ENCODE measurements around the gene CABLES1. TPM values are rescaled to one million over a fixed set of nuclear protein-coding genes. Genes with fewer than 3 reads are reported as not detected.

The CABLES1 gene
- polyA plus RNA-seq, 1 of the 3 experiments (the other 2 are of a cell fraction) = 2.2 TPM

GRCh38 chr18:23301972-23302371 lies 166.7 kb downstream of the CABLES1 start:
- H3F3A ChIP-seq (replicated peaks; ENCODE audit: insufficient read depth) = peaks cover 16% of the 10 kb centered on the region
- H3K27me3 ChIP-seq (ENCODE audit: insufficient read depth) = no peaks in the 10 kb centered on the region
- H3K4me2 ChIP-seq = no peak overlapping the region
- H3K36me3 ChIP-seq (replicated peaks in 1 of 2; ENCODE audit: control insufficient read depth in 1 of 2, insufficient read depth in 2 of 2, low read length in 1 of 2) = no peaks in the 10 kb centered on the region
- H3K9me3 ChIP-seq = no peaks in the 10 kb centered on the region
- ChIA-PET POLR2A (no interaction called here), CTCF (no interaction called here)
- no peak overlapping the region for H3K4me3 ChIP-seq (ENCODE audit: low read depth in 2 of 2, low read length in 1 of 2)
- WGBS (ENCODE audit: low lambda C conversion rate) = 90% methylated on average over 5 of the region's 5 CpGs
- TF ChIP-seq, protein P1, sequence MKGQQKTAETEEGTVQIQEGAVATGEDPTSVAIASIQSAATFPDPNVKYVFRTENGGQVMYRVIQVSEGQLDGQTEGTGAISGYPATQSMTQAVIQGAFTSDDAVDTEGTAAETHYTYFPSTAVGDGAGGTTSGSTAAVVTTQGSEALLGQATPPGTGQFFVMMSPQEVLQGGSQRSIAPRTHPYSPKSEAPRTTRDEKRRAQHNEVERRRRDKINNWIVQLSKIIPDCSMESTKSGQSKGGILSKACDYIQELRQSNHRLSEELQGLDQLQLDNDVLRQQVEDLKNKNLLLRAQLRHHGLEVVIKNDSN (IDR thresholded peaks at IDR 0.05; ENCODE audit: borderline replicate concordance, low read depth) = no peak
- TF ChIP-seq, protein P2, sequence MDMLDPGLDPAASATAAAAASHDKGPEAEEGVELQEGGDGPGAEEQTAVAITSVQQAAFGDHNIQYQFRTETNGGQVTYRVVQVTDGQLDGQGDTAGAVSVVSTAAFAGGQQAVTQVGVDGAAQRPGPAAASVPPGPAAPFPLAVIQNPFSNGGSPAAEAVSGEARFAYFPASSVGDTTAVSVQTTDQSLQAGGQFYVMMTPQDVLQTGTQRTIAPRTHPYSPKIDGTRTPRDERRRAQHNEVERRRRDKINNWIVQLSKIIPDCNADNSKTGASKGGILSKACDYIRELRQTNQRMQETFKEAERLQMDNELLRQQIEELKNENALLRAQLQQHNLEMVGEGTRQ (IDR thresholded peaks at IDR 0.05; ENCODE audit: borderline replicate concordance, low read depth, low read length) = no peak
- TF ChIP-seq, protein P3, sequence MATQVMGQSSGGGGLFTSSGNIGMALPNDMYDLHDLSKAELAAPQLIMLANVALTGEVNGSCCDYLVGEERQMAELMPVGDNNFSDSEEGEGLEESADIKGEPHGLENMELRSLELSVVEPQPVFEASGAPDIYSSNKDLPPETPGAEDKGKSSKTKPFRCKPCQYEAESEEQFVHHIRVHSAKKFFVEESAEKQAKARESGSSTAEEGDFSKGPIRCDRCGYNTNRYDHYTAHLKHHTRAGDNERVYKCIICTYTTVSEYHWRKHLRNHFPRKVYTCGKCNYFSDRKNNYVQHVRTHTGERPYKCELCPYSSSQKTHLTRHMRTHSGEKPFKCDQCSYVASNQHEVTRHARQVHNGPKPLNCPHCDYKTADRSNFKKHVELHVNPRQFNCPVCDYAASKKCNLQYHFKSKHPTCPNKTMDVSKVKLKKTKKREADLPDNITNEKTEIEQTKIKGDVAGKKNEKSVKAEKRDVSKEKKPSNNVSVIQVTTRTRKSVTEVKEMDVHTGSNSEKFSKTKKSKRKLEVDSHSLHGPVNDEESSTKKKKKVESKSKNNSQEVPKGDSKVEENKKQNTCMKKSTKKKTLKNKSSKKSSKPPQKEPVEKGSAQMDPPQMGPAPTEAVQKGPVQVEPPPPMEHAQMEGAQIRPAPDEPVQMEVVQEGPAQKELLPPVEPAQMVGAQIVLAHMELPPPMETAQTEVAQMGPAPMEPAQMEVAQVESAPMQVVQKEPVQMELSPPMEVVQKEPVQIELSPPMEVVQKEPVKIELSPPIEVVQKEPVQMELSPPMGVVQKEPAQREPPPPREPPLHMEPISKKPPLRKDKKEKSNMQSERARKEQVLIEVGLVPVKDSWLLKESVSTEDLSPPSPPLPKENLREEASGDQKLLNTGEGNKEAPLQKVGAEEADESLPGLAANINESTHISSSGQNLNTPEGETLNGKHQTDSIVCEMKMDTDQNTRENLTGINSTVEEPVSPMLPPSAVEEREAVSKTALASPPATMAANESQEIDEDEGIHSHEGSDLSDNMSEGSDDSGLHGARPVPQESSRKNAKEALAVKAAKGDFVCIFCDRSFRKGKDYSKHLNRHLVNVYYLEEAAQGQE (IDR thresholded peaks at IDR 0.05; ENCODE audit: low read depth, low read length) = no peak
- TF ChIP-seq, protein P4, sequence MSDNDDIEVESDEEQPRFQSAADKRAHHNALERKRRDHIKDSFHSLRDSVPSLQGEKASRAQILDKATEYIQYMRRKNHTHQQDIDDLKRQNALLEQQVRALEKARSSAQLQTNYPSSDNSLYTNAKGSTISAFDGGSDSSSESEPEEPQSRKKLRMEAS (IDR thresholded peaks at IDR 0.05; ENCODE audit: low read depth) = no peak
- TF ChIP-seq EP300 (IDR thresholded peaks at IDR 0.05; ENCODE audit: borderline replicate concordance in 1 of 2, low read depth in 1 of 2, low read length in 1 of 2) (no peak), ELF1 (IDR thresholded peaks at IDR 0.05) (no peak), CTCF (IDR thresholded peaks at IDR 0.05) (no peak), NFIC (IDR thresholded peaks at IDR 0.05; ENCODE audit: borderline replicate concordance) (no peak), RXRA (IDR thresholded peaks at IDR 0.05; ENCODE audit: borderline replicate concordance, low read depth) (no peak), CHD2 (IDR thresholded peaks at IDR 0.05; ENCODE audit: low read length, partially characterized antibody) (no peak), GABPA (IDR thresholded peaks at IDR 0.05; ENCODE audit: low read depth) (no peak), YY1 (IDR thresholded peaks at IDR 0.05; ENCODE audit: low read depth) (no peak), SMC3 (IDR thresholded peaks at IDR 0.05; ENCODE audit: low read depth, low read length) (no peak), RFX5 (IDR thresholded peaks at IDR 0.05; ENCODE audit: low read length) (no peak), TAF1 (IDR thresholded peaks at IDR 0.05; ENCODE audit: borderline replicate concordance, low read depth, low read length) (no peak), FOSL2 (IDR thresholded peaks at IDR 0.05; ENCODE audit: borderline replicate concordance, low read depth) (no peak)
- TF ChIP-seq, protein P5, sequence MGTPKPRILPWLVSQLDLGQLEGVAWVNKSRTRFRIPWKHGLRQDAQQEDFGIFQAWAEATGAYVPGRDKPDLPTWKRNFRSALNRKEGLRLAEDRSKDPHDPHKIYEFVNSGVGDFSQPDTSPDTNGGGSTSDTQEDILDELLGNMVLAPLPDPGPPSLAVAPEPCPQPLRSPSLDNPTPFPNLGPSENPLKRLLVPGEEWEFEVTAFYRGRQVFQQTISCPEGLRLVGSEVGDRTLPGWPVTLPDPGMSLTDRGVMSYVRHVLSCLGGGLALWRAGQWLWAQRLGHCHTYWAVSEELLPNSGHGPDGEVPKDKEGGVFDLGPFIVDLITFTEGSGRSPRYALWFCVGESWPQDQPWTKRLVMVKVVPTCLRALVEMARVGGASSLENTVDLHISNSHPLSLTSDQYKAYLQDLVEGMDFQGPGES (IDR thresholded peaks at IDR 0.05; ENCODE audit: low read depth, low read length) = no peak
- TF ChIP-seq, protein P6, sequence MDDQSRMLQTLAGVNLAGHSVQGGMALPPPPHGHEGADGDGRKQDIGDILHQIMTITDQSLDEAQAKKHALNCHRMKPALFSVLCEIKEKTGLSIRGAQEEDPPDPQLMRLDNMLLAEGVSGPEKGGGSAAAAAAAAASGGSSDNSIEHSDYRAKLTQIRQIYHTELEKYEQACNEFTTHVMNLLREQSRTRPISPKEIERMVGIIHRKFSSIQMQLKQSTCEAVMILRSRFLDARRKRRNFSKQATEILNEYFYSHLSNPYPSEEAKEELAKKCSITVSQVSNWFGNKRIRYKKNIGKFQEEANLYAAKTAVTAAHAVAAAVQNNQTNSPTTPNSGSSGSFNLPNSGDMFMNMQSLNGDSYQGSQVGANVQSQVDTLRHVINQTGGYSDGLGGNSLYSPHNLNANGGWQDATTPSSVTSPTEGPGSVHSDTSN (IDR thresholded peaks at IDR 0.05) = no peak
- no peaks in the 10 kb centered on the region for H3K9me2 ChIP-seq
- no peaks in the 10 kb centered on the region for H3K79me2 ChIP-seq (ENCODE audit: insufficient read depth)
- H3K27ac ChIP-seq (ENCODE audit: low read depth in 2 of 2, low read length in 1 of 2) = no peak overlapping the region
- H4K20me1 ChIP-seq (ENCODE audit: insufficient read depth) = no peaks in the 10 kb centered on the region
- DNase-seq = no peak
- H2AFZ ChIP-seq (ENCODE audit: low read depth) = no peak overlapping the region
- H3K9ac ChIP-seq = no peak overlapping the region
- H3K4me1 ChIP-seq (ENCODE audit: control insufficient read depth in 1 of 2, insufficient read depth in 2 of 2, low read depth in 1 of 2, low read length in 1 of 2) = peaks cover 0 to 23% of the 10 kb centered on the region in 2 experiments; a peak in 1 of 4 replicates
